NCI-H2107 treated with DMSO at 0.1 percent for 48 hours (cell line): ENCODE data around the gene INO80B.
"Not testable (repeated sequence)": the region's sequence is repeated elsewhere in the genome, so short reads cannot be mapped to it uniquely, and the experiment has no call there.

ENCODE experiments used
- DNase-seq: peaks from one replicate; lab custom pipeline; 2025; ENCODE audit not compliant: unreplicated experiment; lab: John Stamatoyannopoulos, UW

INO80B gene

GRCh38 chr2:74425523-74425922 lies 29.4 kb upstream of the INO80B start:
- DNase-seq: no peak

DNA sequence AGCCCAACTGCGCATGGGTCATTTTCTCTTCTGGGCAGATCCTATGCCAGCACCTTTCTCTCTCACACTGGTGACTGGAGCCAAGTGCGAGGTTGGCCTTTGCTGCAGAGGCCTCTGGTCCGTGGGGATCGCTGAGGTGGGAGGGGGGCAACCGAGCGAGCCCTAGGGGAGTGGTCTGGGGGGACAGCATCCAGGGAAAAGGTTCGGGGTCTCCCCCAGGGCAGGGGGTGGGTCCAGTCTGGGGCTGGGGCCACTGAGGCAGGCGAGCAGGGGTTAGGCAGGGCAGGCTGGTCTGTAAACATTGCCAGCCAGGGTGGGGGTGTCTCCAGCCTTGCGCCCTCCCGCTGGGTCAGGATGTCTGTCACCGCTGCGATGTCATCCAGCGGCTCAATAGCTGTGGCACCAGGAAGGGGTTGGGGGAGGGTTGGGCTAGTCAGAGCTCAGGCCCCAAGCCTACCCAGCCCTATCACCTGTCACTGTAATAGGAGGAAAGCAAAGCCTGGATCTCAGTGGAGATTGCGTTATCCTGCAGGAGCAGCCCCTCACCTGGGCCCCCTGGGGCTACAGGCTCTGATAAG lies 28.6 kb upstream of the INO80B start:
- no peak for DNase-seq

DNA sequence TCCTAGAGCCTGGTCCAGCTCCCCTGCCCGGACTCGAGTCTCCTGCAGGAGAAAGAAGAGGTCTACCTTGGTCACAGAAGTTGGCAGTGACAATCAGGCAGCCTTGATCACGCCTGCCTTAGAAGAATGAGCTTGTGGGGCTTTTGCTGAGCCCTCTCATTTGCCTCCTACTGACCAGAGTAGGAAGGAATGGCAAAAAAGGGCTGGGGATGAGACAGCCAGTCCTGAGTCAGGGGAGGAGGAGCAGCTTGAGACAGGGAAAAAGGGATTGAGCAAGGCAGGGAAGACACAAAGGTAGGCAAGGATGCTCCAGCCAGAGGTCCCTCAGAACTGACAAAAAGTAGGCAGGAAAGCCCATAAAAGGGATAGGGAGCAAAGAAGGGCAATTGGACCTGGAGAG lies 27.3 kb upstream of the INO80B start:
- DNase-seq: no peak

DNA sequence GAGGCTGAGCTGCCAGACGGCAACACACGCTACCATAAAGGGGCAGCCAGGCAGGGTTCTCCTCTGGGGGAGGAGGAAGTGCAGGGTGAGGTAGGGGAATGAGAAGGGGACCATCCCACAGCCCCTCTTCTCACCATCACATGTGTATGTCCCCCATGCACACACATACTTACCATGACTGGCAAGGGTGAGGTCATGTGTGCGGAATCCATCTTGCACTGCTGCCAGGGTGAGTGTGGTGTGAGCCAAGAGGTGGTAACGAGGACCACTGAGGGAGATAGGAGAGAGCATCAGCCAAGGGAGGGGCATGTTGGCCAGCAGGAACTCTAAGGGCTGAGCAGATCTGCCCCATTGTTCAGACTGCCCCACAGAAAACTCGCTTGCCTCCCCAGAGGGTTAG lies 26.2 kb upstream of the INO80B start:
- no peak for DNase-seq

DNA sequence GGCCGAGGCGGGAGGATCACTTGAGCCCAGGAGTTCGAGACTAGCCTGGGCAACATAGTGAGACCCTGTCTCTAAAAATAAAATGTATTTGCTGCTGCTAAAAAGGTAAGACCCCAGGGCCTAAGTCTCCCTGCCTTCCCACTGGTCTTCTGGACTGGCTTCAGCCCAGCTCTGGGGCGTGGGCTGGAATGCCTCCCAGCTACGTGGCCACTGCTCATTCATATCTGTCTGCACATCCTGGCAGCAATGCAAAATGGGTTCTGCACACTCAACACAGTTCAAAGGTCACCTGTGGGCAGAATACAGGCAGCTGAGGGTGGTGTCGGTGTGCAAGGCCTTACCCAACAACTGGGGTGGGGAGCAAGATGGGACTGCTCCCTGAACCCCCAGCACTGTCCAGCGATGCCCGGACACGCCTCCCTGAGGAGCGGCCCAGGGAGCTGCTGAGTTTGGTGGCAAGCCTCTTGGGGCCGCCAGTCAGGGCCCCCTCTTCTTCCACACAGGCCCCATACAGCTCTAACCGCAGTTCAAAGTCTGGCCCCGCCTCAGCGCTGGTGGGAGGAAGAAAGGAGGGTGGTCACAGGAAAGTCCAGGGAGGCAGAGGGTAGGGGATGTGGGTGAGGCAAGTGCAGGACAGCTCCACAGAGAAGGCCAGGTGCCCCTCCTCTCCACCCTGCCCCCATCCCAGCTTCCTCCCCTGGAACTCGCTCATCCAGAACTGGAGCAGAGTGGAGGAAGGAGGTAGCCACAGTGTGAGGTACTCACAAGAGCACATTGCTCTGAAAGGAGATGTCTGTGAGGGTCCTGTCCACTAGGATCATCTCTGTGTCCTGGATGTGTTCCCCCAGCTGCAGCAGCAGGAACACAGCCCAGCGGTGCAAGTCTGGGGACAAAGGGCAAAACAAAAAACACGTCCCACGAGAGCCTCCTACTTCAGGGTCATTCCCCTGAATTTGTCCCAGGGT lies 25.1 kb upstream of the INO80B start:
- DNase-seq: no peak

- DNase-seq: no peak
These were observed 24.4 kb upstream of the INO80B start for GRCh38 chr2:74430502-74430901.

DNA sequence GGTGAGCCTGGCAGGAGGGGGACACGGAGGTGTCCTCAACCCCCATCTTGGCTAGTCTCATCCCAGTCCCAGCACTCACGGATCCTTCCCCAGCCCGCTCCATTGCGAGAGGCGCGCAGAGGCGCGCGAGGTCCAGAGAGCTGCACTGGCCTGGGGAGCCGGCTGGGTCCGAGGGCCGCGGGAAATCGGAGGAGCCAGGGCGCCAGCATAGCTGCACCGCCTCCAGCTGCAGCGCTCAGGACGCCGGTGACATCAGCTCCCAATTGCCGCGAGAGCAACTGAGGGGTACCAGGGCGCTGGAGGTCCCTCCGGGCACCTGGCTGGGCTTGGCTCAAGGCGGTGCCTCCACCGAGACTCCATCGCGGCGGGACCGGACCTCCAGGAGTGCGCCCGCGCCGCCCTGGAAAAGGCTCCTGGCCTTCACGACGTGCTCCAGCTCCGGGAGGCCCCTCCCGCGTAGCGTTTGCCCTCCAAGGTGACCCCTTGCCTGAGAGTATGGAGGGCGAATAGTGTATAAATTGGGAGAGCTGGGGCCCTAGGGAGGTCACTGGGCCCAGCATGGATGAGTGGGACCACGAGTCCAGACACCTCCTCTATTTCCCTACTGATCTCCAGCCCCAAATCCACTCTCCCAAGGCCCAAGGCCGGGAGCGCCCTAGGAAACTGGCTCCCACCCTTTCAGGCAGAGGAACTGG lies 18.6 kb upstream of the INO80B start:
- DNase-seq: no peak

DNA sequence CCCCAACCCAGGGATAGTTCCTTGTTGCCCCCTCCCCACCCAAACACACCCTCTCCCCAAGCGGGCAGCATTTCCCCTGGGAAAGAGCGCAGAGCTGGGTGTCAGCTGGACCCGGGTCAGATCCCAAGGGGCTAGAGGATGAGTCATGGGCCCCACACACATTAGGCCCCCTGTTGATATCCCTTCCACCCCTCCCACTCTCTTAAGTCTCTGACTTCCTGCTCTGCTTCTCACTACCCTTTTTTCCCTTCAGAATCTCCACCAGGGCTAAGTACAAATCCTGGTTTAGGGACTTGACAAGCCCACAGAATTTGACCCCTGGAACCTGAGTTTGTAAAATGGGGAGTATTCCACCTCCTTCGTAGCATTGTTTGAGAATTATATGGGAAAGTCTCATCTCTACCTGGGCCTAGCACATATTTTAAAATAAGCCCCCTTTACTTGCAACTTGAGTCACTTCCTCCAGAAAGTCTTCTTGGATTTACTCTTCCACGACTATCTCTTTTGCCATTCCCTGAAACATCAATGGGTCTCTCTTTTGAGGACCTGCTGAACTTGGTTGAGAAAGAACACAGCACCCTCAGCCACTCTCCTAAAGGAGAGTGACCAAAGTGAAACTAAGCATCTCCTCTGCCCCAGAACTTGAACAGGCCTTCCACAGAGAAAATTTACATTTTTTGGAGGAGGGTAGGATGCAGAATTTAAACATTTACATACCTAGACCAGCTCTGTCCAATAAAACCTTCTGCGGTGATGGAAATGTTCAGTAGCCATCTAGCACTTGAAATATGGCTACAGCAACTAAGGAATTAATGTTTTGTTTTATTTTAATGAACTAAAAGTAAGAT lies 17.8 kb upstream of the INO80B start:
- no peak for DNase-seq

DNA sequence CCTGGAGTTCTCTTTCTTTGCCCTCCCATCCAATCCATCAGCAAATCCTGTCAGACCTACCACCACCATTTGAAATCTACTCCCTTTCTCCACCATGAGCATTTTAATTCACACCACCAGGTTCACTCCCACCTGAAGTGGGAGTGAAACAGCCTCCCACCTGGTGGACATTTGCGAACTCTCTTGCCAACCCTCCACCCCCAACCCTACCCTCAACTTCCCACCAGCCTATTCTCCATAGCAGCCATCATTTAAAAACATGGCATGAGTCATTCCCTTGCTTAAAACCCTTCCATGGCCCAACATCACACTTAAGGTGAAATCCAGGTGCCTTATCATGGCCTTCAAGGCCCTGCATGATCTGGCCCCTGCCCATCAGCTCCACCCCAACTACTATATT lies 16.6 kb upstream of the INO80B start:
- DNase-seq: no peak

- no peak for DNase-seq
These were observed 15.5 kb upstream of the INO80B start for GRCh38 chr2:74439373-74439772.

- no peak for DNase-seq
These were observed 15.0 kb upstream of the INO80B start for GRCh38 chr2:74439803-74440377.

DNA sequence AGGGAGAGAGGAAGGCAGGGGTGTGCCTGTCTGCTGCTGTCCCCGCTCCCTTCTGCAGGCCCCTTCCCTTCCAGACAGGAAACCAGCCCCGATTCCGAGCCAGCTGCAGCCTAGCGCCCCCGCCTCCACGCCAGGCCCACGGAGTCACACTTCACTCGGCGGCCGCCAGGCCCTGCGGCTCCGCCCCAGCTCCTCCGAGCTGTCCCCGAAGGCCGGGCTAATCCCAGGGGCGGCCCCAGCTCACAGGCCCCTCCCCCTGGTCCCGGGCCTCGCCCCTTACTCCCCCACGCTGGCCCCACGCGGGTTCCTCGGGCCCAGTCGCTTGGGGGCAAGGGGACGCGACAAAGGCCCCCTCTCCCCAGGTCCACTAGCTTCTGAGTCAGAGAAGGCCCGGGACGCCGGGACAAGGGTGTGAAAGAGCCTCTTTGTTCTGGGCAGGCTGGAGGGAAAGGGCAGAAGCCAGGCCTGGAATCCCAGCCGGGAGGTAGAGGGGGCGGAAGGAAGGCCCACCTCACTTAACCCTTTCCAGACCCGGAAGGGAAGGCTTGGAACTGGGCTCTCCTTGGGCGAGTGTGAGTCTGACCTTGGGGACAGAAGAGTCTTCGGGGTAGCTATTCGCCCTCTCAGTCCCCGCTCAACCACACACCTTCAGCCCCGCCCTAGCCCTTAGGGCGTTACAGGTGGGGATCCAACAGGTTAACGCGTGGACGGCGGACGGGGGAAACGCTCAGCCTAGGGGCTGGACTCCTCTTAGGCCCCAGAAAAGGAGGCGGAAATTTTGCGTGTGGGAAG lies 14.3 kb upstream of the INO80B start:
- no peak for DNase-seq

DNA sequence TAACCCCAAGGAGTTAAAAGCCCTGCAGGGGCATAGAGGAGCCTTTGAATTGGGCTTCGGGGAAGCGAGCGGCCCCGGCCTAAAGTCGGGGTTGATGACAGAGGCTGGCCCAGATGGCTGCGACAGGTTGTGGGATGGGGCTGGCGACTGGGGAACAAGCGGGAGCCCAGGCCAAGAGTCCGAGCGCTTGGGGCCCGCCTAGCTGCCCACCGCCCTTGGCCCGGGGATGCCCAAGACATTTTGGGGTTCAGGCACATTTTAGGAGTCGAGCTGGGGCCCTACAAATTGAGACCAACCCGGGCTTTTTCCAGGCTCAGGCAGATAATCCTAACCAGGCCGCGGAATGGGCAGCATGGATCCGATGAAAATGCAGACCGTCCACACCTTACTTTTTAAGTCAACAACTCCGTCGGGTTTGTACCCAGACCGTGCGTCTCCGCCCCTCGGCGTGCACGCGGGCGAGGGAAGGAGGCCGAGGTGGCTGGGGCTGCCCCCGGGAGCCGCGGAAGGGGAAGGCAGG lies 13.7 kb upstream of the INO80B start:
- no peak for DNase-seq

DNA sequence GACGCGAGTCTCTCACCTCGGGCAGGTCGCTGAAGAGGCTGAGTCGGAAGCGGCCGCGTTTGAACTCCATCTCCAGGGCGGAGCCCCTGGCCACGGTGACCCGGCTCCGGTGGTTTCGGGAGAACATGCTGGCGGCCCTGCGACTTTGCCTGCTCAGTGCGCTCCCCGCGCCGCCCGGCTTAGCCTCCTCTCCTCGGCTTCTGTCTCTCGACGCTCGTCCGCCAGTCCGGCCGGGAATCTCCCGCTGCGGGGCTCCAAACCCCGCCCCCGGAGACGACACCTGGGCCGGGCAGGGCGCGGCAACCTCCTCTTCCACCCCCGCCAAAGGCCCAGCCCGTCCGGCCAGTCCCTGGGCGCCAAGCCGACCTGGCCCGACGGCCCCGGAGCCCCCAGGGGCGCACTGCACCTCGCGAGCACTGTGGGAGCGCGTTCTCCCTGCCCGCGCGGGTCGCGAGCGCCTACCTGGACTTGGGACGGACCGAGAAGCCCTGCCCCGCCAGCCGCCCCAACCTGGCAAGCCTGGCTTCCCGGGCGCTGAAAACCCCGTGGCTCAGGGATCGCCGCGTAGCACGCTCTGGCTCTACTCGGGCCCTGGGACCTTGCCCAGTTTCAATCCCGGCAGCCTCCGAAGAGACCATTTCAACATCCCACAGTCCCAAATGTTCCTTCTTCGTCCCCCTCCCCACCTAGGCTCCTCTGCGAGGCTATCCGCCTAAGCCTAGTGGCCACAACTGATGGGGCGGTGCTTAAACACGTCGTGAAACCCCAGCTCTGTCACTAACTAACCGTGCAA lies 13.0 kb upstream of the INO80B start, which contains the start of gene RTKN:
Gene RTKN (minus strand): TSS at position 248 of the 793 bp plus-strand sequence. CDS start 121 bp downstream, at position 127.
- DNase-seq: no peak

- not testable (repeated sequence) for DNase-seq
These were observed 12.2 kb upstream of the INO80B start for GRCh38 chr2:74442483-74443297.

DNA sequence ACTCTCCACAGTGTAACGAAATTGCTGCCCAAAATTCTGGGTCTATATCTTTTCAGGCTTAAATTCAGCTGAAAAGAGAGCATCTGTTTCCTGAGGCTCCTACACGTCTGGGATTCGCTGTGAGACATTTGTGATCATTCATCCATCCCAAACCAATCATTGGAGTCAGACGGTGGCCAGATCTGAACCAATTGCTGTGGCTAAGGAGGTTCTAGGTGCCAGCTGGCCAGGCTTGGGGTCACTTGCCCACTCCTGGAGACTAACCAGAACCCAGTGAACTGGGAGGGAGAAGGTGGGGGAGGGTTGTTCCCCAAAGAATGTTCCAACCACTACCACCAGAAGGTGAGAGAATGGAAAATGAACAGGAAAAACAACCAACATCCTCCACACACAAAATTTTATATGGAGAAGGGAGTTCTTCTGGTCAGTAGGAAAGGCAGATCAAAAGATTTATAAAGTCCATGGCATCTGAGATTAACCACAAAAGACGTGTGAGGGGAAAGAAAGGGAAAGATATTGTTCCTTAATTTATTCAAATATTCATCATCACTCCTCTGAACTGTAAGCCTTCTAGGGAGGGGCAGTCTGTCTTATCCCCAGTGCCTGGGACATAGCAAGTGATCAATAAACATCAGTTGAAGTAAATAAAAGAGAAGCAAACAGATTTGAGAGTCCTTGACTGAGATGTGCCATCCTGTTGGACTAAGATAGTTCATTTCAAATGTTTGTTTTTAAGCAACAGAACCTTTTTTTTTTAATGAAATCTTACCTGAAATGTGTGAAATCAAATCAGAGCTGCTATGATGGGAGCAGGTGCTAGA lies 10.2 kb upstream of the INO80B start:
- DNase-seq: no peak
